AG09309 (cell line): Measurements from ENCODE around the gene PID1.

ENCODE experiments used
- DNase-seq: peaks from one replicate; pipeline ENCODE4 v3.0.0-alpha.2; 2010; ENCODE audit warnings: low read depth
- H3K4me3 ChIP-seq: 2 replicates; pipeline ENCODE4 v1.5.1; 2011; ENCODE audit warnings: mild to moderate bottlenecking, low read depth, low read length, moderate library complexity; ENCODE audit not compliant: control insufficient read depth
- TF ChIP-seq, protein P1 (sequence below): IDR thresholded peaks from 2 replicates; pipeline ENCODE4 v1.5.1; 2011; ENCODE audit warnings: mild to moderate bottlenecking, low read depth, low read length, inconsistent platforms; ENCODE audit not compliant: insufficient read depth, control insufficient read depth; ENCODE audit errors: missing control alignments

Gene PID1

DNA sequence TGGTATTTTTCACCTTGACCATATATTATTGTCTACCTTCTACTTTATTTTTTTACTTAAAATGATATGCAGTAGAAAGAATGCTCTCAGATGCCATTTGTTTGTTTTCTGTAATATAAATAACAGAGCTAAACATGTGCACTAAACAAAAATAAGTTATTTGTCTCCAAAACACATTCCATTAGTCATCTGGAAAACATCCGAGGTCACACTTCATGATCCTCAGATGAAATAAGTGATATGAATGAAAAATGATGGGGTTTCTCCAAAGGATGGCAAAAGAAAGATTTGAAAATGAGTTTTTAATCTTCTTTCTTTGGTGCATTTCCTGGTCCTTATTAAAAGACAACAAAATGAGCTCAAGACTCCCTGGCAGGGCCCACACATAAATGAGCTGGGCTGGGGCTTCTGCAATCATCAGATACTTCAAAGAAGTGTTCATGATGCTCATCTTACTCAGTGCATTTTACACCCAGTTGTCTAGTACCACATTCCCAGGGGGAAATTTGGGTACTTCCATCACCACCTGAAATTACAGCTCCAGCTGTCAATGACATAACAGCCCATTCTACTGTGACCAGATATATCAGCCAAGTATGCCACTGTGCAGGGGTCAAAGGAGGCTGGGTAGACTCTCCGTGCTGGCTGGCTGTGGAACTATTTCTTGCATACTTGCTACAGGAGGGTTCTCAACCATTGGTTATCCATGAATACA is 283.5 kb downstream of the PID1 start:
- TF ChIP-seq, protein P1, sequence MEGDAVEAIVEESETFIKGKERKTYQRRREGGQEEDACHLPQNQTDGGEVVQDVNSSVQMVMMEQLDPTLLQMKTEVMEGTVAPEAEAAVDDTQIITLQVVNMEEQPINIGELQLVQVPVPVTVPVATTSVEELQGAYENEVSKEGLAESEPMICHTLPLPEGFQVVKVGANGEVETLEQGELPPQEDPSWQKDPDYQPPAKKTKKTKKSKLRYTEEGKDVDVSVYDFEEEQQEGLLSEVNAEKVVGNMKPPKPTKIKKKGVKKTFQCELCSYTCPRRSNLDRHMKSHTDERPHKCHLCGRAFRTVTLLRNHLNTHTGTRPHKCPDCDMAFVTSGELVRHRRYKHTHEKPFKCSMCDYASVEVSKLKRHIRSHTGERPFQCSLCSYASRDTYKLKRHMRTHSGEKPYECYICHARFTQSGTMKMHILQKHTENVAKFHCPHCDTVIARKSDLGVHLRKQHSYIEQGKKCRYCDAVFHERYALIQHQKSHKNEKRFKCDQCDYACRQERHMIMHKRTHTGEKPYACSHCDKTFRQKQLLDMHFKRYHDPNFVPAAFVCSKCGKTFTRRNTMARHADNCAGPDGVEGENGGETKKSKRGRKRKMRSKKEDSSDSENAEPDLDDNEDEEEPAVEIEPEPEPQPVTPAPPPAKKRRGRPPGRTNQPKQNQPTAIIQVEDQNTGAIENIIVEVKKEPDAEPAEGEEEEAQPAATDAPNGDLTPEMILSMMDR = no peak
- no peak for DNase-seq
- no peak overlapping the region for H3K4me3 ChIP-seq

DNA sequence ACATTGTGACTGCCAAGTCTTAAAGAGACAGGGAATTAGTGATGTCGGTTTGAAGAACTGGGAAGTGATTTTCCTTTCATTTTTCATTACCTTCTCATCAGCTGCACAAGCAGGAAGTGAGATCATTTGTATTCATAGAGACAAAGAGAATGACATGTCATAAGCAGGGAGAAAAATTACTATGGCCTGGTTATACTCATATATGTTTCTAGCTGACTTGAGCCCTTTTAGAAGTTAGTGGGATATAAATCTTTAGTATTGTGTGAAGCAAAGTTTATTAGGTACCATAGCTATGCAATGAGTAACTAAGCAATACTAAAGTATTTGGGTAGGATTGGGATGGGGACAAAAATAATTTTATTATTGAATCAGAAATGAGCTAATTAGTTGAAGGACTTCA is 284.1 kb downstream of the PID1 start:
- TF ChIP-seq, protein P1 = no peak
- no peak overlapping the region for H3K4me3 ChIP-seq
- no peak for DNase-seq

DNA sequence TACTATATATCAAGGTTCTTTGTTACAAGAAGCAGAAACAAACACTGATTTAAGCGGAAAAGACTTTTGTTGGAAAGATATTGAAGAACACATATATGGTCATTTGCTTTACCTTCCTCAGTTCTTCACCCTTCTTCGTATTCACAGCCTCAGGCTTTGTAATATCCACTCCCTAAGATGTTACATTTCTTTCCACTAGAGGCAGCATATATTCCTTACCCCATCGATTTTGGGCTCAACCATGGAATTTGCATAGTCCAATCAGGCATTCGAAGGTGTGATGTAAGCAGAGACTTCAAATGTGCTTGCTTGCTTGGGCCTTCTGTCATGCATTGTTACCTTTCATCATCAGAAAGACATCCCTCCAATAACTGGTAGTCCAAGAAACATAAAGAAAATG is 287.4 kb downstream of the PID1 start:
- DNase-seq = no peak
- no peak overlapping the region for H3K4me3 ChIP-seq
- TF ChIP-seq, protein P1 = no peak

DNA sequence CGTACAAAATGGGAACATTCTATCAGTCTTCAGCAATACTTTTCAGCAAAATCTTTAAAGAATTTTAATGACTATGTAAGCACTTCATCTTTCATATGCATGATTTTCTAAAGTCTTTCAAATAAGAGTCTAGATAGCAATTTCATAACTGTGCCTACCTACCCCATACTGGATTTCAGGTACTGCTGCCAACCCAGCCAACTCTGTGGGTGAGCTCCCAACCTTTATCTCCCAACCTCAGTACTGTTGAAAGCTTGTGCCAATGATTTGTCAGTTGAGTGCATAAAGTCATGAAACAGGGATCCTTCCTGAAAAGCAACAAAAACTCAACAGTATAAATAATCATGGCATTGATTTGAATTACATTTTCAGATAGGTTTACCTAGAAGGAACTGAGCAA is 296.9 kb downstream of the PID1 start:
- H3K4me3 ChIP-seq = no peak overlapping the region
- TF ChIP-seq, protein P1 = no peak
- DNase-seq = no peak
